ENCODE data around the gene CPS1.

Gene CPS1

GRCh38 chr2:210713122-210713521 is 156.7 kb downstream of the CPS1 start:
- DNase-seq, result no peak

- no peak for DNase-seq
Measured at GRCh38 chr2:210715560-210716082, 159.2 kb downstream of the CPS1 start.

GRCh38 chr2:210718503-210718902 is 162.1 kb downstream of the CPS1 start:
- no peak for DNase-seq

GRCh38 chr2:210722092-210722491 is 165.7 kb downstream of the CPS1 start:
- no peak for DNase-seq

GRCh38 chr2:210727549-210727948 is 171.2 kb downstream of the CPS1 start:
- DNase-seq, result no peak
